Measurements from ENCODE around the gene CDS1.
"Not testable (repeated sequence)": the region's sequence is repeated elsewhere in the genome, so short reads cannot be mapped to it uniquely, and the experiment has no call there.

CDS1 gene

GRCh38 chr4:84582988-84583875 lies at the start of gene CDS1:
CDS1 (plus strand) TSS chr4:84583127; CDS start chr4:84583402, 275 bp downstream.
- no peak for FAIRE-seq

- FAIRE-seq: no peak
Observed at GRCh38 chr4:84535901-84536300, 47.0 kb upstream of the CDS1 start.

DNA sequence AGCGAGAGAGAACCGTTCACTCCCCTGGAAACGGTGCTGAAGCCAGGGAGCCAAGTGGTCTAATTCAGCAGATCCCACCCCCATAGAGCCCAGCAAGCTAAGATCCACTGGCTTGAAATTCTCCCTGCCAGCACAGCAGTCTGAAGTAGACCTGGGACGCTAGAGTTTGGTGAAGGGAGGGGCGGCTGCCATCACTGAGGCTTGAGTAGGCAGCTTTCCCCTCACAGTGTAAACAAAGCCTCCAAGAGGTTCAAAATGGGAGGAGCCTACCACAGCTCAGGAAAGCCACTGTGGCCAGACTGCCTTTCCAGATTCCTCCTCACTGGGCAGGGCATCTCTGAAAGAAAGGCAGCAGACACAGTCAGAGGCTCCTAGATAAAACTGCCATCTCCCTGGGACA lies 37.8 kb upstream of the CDS1 start:
- FAIRE-seq: no peak

DNA sequence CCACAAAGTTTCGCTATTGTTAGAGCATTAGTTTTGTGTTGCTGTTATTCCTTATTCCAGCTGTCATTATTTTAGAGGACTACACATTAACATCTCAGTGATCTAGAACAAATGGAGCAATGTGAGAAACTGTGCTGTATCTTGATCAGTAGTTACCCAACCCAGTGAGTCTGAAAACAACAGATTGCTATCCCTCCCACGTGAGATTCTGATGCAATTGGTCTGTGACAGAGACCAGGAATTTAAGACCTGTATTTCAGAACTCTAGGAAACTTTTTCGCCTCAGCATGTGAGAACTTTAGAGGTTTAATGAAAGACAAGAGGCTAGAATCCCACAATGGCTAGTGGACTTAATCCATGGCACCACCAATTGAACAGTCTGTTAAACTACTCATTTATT lies 35.7 kb upstream of the CDS1 start:
- FAIRE-seq: no peak

- not testable (repeated sequence) for FAIRE-seq
Observed at GRCh38 chr4:84549191-84549590, 33.7 kb upstream of the CDS1 start.

DNA sequence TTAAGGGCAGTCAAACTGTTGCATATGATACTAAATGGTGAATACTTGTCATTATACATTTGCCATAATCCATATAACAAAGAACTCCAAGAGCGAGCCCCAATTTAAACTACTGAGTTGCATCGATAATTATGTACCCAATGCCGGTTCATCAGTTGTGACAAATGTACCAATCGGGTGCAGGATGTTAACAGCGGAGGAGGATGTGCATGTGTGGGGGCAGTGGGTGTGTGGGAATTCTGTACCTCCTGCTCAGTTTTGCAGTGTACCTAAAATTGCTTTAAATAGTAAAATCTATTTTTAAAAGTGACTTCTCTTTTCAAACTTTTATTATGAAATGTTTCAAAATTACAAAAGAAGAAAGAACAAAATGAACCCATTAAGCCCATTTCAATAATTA lies 20.8 kb upstream of the CDS1 start:
- no peak for FAIRE-seq

DNA sequence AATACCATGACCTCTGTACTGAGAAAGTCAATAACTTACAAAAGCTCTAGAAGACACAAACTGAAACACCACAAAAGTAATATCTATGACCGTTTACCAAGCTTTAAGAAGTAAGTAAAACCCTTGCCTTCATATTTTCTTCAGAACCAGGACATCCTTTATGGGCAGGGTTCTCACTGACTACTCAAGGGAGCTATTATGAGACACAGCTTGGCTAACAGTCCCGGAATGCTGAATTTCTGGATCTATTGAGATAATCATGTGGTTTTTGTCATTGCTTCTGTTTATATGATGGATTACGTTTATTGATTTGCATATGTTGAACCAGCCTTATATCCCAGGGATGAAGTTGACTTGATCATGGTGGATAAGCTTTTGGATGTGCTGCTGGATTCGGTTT lies 19.9 kb upstream of the CDS1 start:
- no peak for FAIRE-seq

GRCh38 chr4:84565951-84566350 lies 17.0 kb upstream of the CDS1 start:
- no peak for FAIRE-seq

DNA sequence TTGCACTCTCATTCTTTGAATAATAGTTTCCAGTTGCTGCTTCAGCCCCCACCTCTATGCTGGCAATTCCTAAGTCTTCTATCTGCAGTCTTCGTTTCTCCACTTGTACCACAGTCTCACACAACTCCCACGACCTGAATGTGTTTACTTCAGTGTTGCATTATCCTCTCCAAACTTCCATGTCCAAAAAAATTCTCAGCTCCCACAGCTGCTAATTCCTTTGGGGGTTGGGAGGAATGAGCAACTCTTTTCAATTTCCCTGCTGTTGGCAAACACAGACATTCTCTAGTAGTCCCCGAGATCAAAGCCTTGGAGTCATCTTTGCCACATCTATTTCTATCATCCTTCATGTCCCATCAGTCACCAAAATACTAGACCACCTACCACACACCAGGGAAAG lies 14.4 kb upstream of the CDS1 start:
- no peak for FAIRE-seq

- FAIRE-seq: no peak
Observed at GRCh38 chr4:84569009-84569408, 13.9 kb upstream of the CDS1 start.

DNA sequence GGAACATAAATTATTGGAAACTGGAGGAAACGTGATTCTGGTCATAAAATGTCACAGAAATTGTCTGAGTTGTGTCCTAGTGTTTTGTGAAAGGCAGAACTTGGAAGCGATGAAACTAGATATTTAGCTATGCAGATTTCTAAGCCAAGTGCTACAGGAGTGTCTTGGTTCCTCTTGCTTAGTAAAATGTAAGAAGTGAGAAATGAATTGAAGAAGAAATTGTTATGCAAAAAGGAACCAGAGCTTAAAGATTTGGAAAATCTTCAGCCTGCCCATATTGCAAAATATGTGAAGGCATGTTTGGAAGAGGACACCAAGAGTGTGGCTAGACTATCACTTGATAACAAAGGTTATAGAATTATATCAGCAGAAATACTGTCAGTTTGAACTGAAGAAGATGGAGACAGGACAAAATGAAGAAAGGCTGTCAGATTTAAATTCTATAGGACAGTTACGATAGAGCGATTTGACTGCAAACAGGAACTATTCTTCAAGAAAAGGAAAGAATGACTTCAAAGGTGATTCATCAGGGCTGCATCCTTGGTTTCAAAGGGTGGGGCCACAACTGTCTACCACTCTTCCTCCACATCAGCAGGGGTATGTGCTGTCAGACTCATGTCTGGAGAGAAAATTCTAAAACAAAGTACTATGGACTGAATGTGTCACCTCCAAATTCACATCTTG lies 9.4 kb upstream of the CDS1 start:
- FAIRE-seq: no peak

DNA sequence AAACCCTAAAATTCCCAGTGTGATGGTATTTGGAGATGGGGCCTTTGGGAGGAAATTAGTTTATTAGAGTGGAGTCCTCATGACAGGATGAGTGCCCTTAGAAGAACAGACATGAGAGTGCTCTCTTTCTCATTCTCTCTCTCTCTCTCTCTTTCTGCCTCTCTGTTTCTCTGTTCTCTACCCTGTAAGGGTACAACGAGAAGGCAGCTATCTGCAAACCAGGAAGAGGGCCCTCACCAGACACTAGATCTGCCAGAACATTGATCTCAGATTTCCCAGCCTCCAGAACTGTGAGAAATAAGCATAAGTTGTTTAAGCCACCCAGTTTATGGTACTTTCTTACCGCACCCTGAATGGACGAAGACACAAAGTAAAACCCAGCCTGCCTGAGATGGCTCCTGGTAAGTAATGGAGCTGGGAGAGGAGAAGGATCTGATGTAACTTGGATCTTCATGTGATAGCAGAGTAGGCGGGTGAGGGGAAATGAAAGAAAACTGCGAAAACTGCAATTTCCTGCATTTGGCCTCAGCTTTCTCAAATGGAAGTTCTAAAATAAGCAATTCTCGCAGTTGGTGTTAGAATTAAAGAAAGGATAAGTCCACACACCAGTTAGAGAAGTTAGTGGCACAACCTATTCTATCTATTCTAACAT lies 8.7 kb upstream of the CDS1 start:
- FAIRE-seq: no peak

GRCh38 chr4:84578540-84579402 lies 4.2 kb upstream of the CDS1 start:
- FAIRE-seq: no peak

DNA sequence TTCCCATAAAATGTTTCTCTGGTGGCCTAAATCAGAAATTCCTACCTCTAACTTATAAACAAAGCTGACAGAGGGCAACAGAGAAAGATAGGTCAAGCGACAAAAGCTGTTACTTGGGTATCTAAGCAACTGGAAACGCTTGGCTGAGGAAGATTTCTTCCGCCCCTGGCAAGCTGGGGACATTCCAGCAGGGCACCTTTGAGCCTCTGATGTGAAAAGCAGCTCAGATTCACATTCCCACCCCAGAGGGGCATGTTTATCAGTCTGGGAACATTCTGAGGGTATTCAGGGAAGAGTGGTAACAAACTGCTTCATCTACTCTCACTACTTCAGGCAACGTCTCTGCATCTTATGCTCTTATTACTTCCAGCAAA lies 3.5 kb upstream of the CDS1 start:
- no peak for FAIRE-seq

DNA sequence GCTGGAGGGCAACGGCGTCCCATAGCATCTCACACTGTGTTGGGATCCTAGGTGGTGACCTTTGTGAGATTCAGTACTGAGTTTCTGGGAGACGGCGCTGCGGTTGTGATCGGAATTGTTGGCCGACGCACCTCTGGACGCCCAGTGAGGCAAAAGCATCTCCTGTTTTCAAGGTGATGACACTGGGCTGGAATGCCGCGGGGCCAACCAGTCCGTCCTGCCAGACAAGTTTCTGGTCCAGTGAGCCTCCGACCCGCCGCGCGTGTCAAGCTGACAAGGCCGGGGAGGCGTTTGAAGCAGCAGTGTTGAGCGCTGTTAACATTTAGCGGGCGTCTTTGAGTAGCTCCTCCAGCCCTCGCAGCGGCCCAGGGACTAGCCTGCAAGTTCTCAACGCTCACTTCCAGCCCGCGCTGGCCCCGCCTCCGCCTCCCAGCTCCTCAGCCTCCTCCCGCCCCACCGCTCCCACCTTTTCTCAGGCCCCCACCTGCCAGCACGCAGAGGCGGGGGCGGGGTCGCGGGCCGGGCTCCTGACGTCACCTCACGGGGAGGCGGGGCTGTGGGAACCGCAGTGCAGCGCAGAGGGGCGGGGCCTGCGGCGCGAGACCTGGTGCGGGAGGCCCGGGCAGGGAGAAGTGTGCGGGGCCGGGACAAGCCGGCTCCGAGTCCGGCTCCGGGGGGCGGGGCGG lies 482 bp upstream of the CDS1 start:
- FAIRE-seq: no peak

- no peak for FAIRE-seq
Observed at GRCh38 chr4:84583876-84584380, 1.0 kb downstream of the CDS1 start.

DNA sequence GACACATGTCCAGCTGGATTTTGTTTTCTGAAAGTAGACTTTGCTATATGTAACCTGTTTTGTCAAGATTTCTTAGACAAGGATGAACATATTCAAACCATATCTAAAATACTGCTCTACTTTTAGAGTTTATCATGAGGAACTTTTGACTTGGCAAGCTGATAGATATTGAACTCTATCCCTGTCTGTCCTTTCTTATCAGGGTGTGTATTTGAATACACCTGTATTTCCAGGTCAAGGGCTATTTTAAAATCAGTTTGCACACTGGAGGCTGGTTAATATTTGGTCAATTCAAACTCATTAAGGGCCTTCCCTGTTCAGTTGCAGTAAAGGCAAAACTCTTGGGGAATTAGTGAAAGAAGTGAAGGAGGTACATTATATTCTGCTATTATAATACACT lies 2.3 kb downstream of the CDS1 start:
- no peak for FAIRE-seq

DNA sequence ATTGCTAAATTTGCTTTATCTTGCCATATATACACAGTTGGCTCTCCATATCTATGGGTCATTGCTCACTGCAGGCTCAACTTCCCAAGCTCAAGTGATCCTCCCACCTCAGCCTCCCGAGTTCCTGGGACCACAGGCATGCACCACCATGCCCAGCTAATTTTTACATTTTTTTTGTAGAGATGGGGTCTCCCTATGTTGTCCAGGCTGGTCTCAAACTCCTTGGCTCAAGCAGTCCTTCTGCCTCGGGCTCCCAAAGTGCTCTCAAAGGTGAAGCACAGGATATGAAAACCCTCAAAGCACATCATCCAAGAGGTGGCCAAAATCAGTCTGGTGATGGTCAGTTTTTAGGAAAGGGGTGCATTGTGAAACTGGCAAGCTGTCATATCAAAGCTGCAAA lies 11.8 kb downstream of the CDS1 start:
- FAIRE-seq: no peak

- FAIRE-seq: no peak
Observed at GRCh38 chr4:84596826-84597225, 13.9 kb downstream of the CDS1 start.

DNA sequence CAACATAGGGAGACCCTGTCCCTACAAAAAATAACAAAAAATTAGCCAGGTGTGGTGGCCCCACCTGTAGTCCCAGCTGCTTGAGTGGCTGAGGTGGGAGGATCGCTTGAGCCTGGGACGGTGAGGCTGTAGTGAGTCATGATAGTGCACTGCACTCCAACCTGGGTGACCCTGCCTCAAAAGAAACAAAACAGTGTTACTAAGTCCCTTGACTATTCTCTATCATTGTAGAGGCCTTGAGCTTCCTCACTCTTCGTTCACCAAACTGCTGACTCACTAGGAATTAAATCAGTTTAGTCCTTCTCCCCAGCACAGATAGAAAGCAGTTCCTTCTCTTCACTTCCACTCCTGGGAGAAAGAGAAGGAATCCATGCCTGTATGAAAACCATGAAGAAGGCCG lies 14.5 kb downstream of the CDS1 start:
- FAIRE-seq: no peak

GRCh38 chr4:84606645-84607044 lies 23.7 kb downstream of the CDS1 start:
- no peak for FAIRE-seq

DNA sequence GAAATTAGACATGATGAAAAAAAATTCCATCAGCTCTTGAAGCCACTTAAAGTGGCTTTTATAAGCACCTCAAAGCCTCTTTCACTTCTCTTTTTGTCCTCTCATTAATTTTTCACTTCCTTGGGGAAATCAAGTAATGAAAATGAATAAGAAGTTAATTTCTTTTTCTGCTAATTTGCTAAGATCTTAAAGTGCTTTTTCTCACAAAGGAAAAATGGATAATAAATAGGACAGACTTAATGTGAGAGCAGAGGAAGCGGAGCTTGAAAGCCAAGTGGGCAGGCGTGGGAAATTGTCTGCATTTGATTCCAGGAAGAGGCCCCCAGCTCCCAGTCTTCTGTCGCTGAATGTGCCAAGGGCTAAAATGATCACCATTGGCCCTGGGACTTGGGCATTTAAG lies 28.6 kb downstream of the CDS1 start:
- no peak for FAIRE-seq
